HG02623 (cell line): ENCODE data around the gene ADI1.

Source experiments
- ATAC-seq: cut with Tn5 transposase; IDR thresholded peaks from one replicate; pipeline ENCODE4 v1.9.1; 2021; ENCODE audit warnings: moderate library complexity; ENCODE audit not compliant: unreplicated experiment

Gene ADI1

DNA sequence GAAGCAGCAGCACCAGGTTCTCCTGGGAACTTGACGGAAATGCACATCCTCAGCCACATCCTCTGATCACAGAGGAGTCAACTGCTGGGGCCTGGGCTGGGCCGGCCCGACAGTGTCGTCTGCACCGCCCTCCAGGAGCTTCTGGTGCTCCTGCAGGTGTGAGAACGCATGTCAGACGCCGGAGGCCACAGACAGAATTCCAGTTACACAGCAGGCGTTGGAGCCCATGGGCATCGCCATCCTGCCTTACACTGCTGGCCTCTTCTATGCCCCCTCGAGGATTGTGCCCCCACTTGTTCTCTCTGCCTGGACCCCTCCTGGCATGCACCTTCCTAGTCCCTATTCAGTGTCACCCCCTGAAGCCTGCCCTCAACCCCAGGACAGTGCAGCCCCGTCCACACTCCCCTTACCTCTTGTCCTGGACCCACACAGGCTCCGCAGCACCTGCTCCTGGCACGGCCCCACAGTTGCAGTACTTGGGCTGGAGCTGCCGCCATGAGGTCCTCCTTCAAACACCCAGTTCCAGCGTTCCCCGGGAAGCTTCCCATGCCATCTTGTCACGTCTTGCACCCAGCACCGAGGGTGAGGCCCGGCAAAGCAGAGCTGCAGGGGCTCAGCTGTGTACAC, 37.5 kb downstream of the ADI1 start:
- no peak for ATAC-seq

DNA sequence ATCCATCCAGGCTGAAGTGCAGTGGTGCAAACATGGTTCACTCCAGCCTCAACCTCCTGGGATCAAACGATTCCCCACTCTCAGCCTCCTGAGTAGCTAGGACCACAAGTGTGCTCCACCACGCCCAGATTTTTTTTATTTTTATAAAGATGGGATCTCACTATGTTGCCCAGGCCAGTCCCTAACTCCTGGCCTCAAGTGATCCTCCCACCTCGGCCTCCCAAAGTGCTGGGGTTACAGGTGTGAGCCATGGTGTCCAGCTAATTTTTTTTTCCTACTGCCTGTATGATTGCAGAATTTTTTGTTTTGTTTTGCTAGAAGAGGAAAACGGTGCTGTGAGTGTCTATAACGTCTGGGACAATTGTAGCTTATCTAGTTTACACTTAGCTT, 38.3 kb downstream of the ADI1 start:
- ATAC-seq, result no peak

DNA sequence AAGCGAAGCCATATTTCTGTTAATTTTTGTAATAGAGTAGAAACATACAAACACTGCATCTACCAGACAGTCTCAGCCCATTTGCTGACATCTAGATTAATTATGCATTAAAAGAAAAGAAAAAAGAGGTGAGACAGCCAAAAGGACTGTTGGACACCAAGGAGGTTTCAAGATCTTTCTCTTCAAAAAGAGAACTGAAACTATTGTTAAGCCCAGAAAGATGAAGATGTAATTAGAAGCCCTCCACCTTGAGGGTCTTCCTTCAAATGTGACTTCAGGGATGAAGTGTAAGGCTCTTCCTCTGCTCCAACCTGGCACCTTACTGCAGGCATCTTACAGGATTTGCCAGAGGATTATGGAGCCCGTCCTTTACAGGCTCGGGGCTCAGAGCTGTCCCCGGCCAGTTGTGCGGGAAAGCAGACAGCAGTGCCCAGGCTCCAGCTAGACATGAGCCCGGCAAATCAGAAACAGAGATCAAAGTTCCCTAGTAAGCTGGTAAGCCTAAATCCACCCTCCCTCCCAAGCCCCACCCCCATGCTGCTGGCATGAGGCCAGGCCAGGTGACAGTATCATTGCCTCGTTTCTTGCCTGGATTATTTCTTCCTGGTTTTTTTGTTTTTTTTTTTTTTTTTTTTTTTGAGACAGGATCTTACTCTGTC, 38.9 kb downstream of the ADI1 start:
- no peak for ATAC-seq

DNA sequence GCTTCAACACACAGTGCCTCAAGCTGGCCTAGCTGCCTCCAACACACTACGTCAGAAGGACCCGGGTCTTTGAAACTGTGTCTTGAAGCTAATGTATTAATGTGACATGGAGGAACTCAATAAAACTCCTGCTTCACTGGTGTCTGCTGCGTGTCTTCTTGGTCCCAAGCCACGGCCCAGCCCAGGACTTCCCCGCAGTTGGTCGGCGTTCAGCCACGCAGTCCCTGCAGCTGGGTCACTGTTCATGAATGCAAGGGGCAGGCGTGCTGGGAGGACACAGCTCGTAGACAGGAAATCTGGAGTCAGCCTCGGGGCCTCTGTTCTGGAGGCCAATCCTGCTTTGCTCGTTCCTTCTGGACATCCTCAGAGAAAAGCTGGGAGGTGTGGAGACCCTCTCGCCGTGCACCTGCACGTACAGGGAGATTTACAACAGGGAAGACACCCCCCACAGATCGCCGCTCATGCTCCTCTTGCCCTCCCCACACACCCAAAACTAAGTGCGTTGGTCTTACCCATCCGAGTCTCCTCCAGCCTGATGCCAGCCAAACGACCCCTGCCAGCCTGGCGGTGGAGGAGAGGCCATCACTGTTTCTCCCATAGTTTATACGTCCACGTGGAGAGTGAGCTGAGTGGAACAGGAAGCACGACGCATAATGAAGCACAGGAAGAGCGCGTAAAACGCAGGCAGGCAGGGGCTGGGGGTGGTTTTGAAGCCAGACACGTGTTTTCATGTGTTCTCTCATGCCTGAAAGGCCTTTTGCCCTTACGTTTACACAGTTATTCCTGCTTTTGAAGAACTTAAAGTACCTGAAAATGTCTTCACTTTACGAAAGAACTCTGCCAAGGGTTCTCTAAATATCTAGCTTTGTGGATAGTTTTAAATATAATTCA, 39.7 kb downstream of the ADI1 start:
- ATAC-seq, result no peak

DNA sequence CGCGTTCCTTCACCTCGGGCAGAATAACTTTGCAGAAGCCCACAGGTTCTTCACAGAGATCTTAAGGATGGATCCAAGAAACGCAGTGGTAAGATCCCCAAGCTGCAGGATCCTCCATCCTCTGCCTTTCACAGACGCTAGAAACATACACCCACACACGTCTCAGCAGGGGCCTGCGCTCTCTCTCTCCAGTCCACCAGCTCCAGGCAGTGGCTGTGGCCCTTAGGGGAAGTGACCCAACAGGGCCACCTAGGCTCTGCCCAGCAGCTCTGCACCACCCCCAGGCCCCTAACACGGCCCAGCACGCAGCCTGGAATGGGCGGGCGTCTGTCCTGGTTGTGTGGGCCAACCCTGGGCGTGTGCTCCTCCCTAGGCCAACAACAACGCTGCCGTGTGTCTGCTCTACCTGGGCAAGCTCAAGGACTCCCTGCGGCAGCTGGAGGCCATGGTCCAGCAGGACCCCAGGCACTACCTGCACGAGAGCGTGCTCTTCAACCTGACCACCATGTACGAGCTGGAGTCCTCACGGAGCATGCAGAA, 40.4 kb downstream of the ADI1 start:
- no peak for ATAC-seq

DNA sequence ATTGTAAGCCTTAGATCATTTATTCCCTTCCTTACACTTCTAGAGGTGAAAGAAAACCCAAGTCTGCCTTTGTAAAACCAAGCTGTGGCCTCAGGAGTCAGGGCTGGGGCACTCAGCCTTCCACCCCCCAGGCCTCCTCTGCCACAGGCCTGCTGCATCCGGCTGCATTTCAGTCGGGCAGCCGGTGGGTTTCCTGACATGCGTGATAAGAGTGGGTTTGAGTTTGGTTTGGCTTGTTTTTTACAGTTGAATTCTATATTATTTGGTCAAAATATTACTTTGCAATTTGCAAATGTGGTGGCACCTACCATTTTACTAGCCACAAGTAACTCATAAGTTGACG, 42.4 kb downstream of the ADI1 start:
- no peak for ATAC-seq

DNA sequence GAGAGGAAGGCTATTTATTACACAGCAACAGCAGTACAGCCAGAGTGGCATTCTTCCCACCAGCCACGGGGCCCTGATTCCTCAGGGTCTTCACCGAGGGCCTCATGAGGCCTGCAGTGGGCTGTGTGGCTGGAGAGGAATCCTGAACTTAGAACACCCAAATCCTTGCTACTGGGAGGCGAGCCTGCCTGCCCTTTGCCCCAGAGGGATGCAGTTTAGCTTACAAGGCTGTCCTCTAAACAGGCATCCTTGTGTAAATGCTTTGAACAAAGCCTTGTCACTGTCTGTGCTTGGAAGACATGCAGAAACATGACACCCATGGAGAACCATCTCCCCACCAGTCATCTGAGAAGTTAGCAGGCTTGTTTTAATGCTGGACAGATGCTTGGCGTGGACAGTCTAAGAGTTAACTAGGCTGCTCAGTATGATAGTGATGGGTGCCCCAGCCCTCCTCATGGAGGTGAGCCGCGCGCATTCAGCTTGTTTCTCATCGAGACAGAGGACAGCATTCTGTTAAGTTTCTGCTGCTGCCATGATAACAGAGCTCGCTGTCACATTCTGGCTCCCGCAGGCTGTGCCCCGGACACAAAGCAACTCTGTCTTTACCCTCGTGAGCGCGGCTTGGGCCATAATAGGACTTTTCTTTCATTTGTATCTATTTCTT, 42.9 kb downstream of the ADI1 start:
- no peak for ATAC-seq

DNA sequence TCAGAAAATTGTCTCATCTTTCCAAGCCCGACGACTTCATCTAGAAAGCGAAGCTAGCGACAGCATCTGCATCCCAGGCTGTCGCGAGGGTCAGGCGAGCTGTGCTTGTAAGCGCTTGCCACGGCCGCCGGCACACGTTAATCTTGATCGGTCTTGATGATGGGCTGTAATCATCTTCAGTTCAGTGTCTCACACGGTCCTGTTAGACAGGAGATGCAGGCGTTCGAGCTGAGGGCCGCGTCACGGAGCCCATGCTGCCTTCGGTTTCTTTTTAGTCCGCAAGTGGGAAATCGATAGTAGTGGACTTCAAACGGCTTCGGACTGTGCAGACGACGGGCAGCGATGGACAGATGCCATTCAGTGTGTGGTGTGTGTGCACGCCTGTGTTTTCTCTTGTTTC, 43.6 kb downstream of the ADI1 start:
- ATAC-seq, result no peak

DNA sequence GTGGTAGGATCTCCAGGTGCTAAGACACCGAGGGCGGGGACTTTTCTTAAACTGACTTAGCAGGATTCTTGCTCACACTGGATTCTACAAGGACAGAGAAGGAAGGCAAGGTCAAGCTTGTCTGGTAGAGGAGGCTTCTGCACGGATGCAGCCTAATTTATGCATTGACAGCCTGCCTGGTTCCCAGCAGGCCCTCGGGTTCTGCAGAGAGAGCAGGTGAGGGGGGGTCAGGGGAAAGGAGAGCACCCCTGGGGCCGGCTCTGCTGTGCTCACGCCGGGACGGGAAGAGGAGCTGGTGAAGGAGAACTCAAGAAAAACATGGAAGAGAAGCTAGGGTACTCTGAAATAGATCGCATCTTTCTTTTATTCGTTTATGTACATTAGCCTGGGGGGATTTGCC, 46.4 kb downstream of the ADI1 start:
- no peak for ATAC-seq

DNA sequence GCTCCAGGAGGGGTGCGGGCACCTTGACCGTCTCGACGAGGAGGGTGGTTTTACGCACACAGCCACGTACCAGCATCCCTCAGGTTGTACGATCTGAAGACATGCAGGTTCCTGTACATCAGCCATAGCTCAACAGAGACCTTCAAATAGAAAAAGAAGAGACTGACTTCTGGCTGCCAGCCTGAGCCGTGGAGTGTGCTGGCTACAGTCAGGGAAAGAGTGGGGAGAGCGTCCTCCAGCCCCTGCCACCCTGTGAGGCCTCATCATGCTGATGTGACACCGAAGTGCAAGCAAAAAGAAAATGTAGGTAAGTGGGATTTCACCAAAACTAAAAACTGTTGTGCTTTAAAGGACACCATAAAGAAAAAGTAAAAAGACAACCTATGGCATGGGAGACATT, 47.0 kb downstream of the ADI1 start:
- no peak for ATAC-seq

DNA sequence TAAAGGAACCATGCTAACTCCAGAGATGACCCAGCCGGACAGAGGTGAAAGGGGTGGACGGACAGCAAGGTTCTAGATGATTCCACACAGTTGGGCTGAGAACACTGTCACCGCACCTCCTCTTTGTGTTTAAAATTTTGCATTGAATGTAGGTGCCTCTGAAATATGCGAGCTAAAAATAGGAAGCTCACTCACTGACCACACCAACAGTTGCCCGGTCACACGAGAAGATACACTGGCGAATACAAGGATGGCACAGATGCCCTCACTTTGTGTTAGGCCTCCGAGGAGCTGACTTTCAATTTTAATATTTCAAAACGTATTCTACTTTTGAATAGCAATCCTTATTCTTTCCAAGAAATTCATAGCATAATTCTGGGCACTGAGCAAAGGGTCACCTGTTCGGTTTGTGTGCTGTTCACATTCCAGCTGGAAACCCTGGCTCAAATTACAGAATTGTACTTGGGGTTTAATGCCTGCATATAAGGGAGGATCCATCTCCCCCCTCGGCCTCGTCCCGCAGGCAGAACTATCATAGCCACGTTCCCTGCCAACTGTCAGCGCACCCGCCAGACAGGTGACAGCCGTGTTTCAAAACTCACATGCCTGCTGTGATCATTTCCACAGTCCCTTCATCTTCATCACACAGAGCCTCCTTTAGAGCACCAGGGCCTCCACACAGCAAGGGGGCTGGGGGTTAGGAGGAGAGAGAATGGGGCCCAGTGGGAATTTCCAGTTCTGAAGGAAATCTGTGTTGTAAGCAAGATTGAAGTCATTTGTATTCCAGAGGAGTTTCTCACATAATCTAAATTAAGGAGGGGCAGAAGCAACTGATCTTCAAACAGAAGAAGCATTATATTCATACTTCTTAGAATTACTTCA, 48.2 kb downstream of the ADI1 start:
- no peak for ATAC-seq

DNA sequence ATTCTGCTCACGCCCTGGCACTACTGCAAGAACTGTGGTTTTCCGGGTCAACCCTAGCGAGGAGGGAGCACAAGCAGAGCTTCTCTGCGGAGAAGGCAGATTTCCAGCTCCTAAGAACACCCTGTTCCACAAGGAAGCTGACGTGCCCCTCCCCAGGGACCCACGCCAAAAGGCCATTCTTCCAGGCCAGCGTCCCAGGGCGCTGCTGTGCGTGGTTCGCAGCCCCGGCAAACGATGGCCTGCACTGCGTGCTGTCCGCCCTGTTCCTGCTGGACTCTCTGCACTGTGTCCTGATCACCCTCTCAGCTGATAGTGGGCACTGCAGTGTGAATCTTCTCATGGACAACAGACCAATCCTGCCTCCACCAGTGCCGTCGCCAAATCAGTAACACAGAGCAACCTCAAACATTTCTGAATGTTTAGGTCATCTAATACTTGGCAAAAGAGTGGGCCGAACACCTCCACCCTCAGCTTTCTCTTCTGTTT, 49.1 kb downstream of the ADI1 start:
- ATAC-seq, result no peak

DNA sequence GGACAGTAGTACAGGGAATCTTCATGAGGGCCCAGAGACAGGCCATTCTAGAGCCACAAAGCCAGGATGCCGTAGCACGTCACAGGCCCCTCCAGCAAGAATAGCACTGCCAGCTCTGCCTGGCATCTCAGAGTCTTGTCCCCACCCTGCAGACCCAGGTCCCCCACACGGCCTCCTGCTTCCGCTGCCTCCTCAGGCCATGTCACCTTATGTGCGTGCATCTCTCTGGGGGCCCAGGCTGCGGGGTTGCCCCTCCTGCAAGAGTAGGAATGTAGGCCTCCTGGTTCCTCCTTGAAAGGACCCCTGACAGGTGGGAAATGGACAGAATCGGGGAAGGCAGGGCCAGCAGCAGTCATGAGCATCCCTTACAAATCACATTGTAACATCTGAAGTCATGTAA, 49.8 kb downstream of the ADI1 start:
- no peak for ATAC-seq

DNA sequence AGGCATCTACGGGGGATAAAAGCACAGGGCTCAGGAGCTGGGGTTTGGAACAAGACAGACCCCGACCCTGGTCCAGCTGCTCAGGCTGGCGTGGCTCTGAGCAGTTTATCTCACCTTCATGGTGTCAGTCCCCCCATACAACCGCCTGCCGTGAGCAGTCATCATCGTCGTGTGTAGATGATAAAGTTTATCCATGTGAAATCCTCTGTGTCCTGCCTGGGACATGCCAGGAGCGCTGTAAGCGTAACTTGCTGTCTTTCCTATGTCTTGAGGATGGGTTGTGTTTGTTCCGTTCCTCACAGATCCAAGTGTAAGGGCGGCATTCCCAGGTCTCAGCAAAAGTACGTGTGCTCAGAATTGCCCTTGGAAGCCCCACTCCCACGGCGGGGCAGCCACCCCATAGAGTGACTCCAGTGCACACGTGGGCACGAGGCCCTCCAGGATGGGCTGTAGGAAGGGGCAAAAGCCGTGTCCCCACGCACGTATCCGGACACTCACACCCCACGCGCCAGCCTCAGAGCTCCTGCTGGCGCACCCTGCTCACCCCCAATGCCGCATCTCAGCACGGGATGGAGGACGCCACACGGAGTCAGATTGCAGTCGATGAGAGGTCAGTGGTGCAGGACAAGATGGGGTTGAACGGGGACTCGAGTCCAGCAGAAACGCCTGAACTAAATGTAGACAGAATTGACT, 50.9 kb downstream of the ADI1 start:
- ATAC-seq, result no peak

DNA sequence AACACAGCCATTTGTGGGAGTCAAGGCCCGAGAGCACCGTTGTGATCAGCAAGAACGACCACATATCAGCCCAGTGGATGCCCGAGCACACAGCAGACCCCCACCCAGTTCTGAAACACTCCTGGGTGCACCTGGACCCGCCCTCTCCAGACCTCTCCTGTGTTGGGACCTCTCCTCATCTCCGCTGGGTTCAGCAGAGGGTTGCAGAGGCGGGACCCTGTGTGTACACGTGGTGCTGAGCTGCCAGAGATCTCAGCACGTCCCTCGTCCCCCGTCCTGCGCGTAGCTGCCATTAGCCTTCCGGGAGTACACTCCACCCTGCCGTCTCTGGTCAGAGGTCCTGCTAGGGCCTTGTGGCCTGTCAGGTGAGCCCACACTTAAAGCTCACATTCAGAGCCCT, 51.7 kb downstream of the ADI1 start:
- no peak for ATAC-seq

DNA sequence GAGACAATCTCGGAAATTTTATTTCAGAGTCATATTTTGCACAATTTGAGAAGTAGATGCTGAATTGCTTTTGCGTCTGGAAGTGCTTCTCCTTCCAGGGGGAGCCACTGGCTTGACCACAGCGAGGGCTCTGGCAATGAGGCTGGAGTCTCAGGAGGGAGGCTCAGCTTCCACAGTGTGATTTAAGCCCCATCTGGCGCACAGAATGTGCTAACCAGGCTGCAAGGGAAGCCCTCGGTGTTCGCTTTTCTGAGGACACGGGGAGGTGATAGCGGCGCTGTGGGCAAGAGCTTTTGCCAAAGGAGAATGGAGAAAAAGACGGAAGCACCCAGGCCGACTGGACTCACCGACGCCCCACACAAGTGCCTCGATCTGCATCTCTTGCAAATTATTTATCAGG, 52.4 kb downstream of the ADI1 start:
- ATAC-seq, result no peak

DNA sequence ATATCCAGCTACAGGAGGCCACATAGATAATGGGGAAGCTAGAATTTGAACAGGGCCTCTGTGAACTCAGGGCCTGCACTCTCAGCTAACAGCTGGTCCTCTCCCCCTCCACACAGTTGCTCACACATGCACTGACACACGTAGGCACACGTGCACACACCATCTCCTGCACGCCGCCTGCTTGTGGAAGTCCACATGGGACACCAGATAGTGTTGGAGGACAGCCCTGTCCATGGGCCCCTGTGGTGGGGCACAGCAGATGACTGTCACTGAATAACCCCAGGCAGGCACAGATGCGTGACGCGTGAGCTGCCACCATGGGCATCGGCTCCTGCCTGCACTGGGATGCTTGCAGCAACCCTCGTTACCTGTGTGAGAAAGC, 52.9 kb downstream of the ADI1 start:
- no peak for ATAC-seq

DNA sequence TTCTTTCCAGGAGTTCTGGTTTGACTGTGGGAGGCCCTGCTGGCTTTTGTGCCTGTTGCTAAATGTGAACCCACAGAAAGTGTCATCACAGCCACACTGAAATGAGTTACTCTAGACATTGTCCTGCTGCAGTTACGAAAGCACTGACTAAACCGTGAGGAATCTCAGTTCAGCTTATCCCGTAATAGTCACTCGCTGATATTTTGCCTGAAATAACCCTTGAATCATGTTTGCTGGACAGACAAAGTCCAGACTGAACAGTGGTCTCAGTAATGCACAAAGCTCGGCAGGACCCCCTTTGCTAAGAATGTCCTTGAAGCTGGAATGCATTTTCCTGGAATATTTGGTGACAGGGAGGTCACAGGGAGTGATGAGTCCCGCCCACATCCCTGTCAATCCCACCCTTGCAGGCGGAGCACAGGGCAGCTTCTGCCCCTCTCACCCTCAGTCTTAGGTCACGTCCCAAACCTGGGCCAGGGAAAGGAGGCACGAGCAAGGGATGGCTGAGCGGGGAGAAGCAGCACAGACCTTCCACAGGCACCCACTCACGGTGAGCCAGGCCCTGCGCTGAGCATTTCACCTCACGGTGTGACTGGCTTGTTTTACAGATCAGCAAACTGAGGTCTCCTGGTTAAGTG, 53.4 kb downstream of the ADI1 start:
- no peak for ATAC-seq

DNA sequence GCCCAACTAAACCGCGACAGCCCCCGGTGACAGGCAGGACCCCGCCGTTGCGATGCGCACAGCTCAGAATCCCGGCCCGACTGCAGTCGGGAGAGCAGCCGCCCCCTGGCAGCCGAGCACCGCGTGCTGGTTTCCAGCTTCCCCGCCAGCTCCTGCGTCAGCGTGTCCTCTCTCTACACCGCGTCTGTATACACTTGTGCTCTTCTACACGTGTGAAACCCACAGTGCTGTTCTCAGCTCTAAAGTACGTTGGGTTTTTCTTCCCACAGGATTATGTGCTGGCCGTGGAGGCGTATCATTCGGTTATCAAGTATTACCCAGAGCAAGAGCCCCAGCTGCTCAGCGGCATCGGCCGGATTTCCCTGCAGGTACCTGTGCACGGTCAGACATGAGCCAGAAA, 54.0 kb downstream of the ADI1 start:
- ATAC-seq, result no peak
